K562 (cell line): ENCODE data around the gene INKA2. TPM values are rescaled to one million over a fixed set of nuclear protein-coding genes. Genes with fewer than 3 reads are reported as not detected.
A peak's percentile ranks its signal among the peaks of the same experiment; 100 is the strongest.

Source experiments
- CREB3L1 ChIP-seq: fragments of 450-650 bp; IDR thresholded peaks from 2 replicates; pipeline ENCODE4 v1.6.1; 2014; ENCODE audit warnings: low read depth, mild to moderate bottlenecking, moderate library complexity, borderline replicate concordance
- FOXJ2 ChIP-seq: fragments of 200-800 bp; sonication (Bioruptor generic); IDR thresholded peaks from 2 replicates; pipeline ENCODE4 v1.6.1; 2016; ENCODE audit warnings: missing genetic modification characterization, missing compliant biosample characterization
- JUND ChIP-seq, 2 experiments: IDR thresholded peaks; 2 replicates in 1 of 2; 3 replicates in 1 of 2; pipeline ENCODE4 v1.6.1; 2011; ENCODE audit warnings: borderline replicate concordance in 2 of 2, low read depth in 2 of 2, low read length in 2 of 2, improper control_type of control experiment in 1 of 2, missing biosample characterization in 1 of 2, missing genetic modification characterization in 1 of 2, missing genetic modification reagents in 1 of 2
- KLF10 ChIP-seq: fragments of 250-450 bp; sonication (Bioruptor Pico); IDR thresholded peaks from 2 replicates; pipeline ENCODE4 v1.6.1; 2021; ENCODE audit warnings: matching md5 sums
- MTA2 ChIP-seq: fragments of 450-650 bp; IDR thresholded peaks from 2 replicates; pipeline ENCODE4 v1.6.1; 2016; ENCODE audit warnings: low read depth
- RCOR1 ChIP-seq, 2 experiments: IDR thresholded peaks; 2 replicates each; pipeline ENCODE4 v1.6.1; 2012; ENCODE audit warnings: low read depth in 2 of 2, low read length in 2 of 2, borderline replicate concordance in 1 of 2, improper control_type of control experiment in 1 of 2
- TCFL5 ChIP-seq: fragments of 250-450 bp; sonication (Bioruptor Pico); conservative IDR thresholded peaks from 2 replicates; pipeline ENCODE4 v1.6.1; 2021; ENCODE audit warnings: mild to moderate bottlenecking, moderate library complexity, matching md5 sums
- TFAP4 ChIP-seq: sonication (generic); formaldehyde crosslinking; IDR thresholded peaks from 2 replicates; pipeline ENCODE4 v1.8.0; 2022; ENCODE audit warnings: missing genetic modification reagents, mild to moderate bottlenecking, moderate library complexity, borderline replicate concordance
- ZBTB40 ChIP-seq, 2 experiments: fragments of 450-650 bp in 1 of 2; sonication (generic) in 1 of 2; formaldehyde crosslinking in 1 of 2; IDR thresholded peaks; 2 replicates each; pipeline versions ENCODE4 v1.7.1 to v1.9.0; 2016 to 2022; ENCODE audit warnings: inconsistent platforms in 1 of 2, mild to moderate bottlenecking in 1 of 2, missing genetic modification reagents in 1 of 2
- ZNF217 ChIP-seq: sonication (generic); formaldehyde crosslinking; IDR thresholded peaks from 2 replicates; pipeline ENCODE4 v1.8.0; 2022; ENCODE audit warnings: mild to moderate bottlenecking, missing genetic modification reagents
- ZNF224 ChIP-seq: sonication (generic); formaldehyde crosslinking; IDR thresholded peaks from 2 replicates; pipeline ENCODE4 v1.8.0; 2022; ENCODE audit warnings: mild to moderate bottlenecking, missing genetic modification reagents
- ZNF232 ChIP-seq: sonication (generic); formaldehyde crosslinking; IDR thresholded peaks from 2 replicates; pipeline ENCODE4 v1.8.0; 2022; ENCODE audit warnings: mild to moderate bottlenecking, missing genetic modification reagents
- ZNF408 ChIP-seq: fragments of 250-450 bp; sonication (Bioruptor Pico); IDR thresholded peaks from 2 replicates; pipeline ENCODE4 v1.4.0; 2020; ENCODE audit warnings: low read depth, mild to moderate bottlenecking, moderate library complexity
- polyA plus RNA-seq, 8 experiments: library from polyadenylated mRNA; depleted of rRNA in 4 of 8; stranded (reverse) in 5 of 8; unstranded in 3 of 8; fragments of >200 nt; fragmentation: Nextera tagmentation in 2 of 8; fragmentation: Illumina TruSeq in 1 of 8; extraction: Ambion mirVana in 2 of 8; extraction: Trizol in 1 of 8; gene quantifications; 2 replicates each; pipeline versions ENCODE4 v1.2.1 to v1.2.3, GENCODE V29; 2011 to 2014; ENCODE audit warnings: inconsistent platforms in 1 of 8, missing spikeins in 1 of 8
- total RNA-seq, 7 experiments: library from RNA; depleted of rRNA in 6 of 7; stranded (reverse); fragments of >200 nt in 6 of 7; fragmentation: Illumina TruSeq in 2 of 7; extraction: Trizol in 2 of 7; gene quantifications; 2 replicates each; pipeline versions ENCODE4 v1.2.1 to v1.2.3, GENCODE V29; 2011 to 2021; ENCODE audit warnings: low replicate concordance in 1 of 7

Gene INKA2
- total and polyA plus RNA-seq, 9 of the 15 experiments (the other 6 are each of a cell fraction or from before 2014, with no cell fraction given) = 0.04 to 1.4 (median 0.26) TPM; not detected in 1

- TF ChIP-seq CREB3L1 (peak; percentile 68; the same call in 1 of the 2 replicates), TFAP4 (CRISPR knock-in tag) (peak; percentile 76), ZNF408 (no peak), FOXJ2 (tag) (no peak), KLF10 (CRISPR knock-in tag) (no peak), JUND (IDR thresholded peaks at IDR 0.05; ENCODE audit: borderline replicate concordance, low read depth, low read length) (no peak), JUND (tag; IDR thresholded peaks at IDR 0.05; ENCODE audit: borderline replicate concordance, low read depth, low read length) (no peak), ZNF217 (CRISPR knock-in tag) (no peak), ZNF232 (peak; percentile 97), RCOR1 (IDR thresholded peaks at IDR 0.05; ENCODE audit: borderline replicate concordance in 1 of 2, low read depth in 2 of 2, low read length in 2 of 2) (peak in 1 of 2 experiments; percentile 41; a peak in 1 of 4 replicates), ZNF224 (CRISPR knock-in tag) (peak; percentile 78; the same call in 1 of the 2 replicates), ZBTB40 (IDR thresholded peaks at IDR 0.05) (no peak; the same call in 1 of the 2 replicates), ZBTB40 (CRISPR knock-in tag; IDR thresholded peaks at IDR 0.05) (peak; percentile 62; the same call in 1 of the 2 replicates), TCFL5 (no peak), MTA2 (no peak)
Observed at GRCh38 chr1:111739194-111739924, at the start of gene INKA2 (continued).
